ENCODE measurements around the gene LPP.

Gene LPP

DNA sequence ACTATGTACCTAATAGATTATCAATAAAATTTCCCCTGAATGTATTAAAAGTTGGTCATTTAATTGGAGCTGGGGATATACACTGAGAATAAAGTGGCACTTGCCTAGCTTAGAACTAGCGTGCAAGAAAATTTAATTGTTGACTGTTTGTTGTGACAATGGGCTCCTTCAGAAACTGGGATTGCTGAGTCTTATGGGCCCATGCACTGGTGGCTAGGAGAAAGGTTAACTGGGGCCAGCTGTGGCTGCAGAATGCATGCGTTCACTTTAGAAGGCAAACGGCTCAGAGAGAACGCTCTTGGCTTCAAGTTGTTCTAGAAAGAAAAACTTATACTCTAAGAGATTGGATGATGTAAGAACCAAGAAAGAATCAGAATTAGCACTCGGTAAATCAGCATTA is 18.7 kb upstream of the LPP start:
- no peak for DNase-seq (ENCODE audit: low read depth)

DNA sequence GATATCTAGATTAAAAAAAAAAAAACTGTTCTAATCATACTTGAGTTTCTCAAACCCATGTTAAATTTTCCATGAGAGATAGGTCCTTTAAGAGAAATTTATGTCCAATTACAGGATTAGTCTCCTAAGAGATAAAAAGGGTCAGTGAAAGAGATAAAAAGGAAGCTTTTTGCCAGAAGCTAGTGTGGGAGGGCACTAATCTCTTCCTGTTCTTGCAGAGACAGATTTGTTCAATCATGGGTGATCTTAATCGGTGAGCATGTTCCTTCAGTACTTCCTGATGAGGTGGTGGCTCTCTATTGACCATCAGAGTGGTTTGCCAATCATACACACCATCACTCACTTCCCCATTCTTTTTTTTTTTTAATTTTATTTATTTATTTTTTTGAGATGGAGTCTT is 16.9 kb upstream of the LPP start:
- no peak for DNase-seq (ENCODE audit: low read depth)

DNA sequence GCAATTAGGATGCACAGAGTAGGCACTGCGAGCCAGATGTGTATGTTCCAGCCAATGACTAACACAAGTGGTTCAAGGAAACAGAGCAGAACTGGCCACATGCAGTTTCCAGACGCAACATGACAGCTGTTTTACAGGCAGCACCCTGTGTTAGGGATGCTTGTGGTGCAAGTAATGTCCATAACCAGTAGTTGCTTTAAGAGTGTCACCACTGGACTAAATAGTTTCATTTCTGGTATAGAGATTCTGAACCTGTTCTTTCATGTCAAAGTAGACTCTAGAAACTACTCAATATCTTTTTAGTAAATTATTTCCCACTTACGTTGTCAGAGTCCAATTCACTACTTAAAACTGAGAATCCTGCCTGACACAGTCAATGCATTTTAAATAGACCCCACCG is 14.5 kb upstream of the LPP start:
- no peak for DNase-seq (ENCODE audit: low read depth)

DNA sequence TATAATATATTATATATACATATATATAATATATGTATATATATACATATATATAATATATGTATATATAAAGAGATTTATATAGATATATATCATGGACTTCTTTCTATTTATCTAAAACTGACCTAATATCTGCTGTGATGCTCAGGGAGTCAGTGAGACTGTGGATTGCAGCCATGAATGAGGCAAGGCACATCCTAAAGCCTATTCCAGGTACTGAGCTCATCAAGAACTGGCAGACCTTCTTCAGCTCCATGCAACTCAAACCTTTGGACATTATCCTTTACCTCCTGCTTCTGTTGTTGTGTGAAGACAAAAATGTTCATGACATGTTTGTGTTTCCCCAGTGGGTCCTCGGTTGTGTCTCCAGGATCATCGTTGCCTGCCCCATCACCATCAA is 7.7 kb upstream of the LPP start:
- DNase-seq (ENCODE audit: low read depth) = no peak

DNA sequence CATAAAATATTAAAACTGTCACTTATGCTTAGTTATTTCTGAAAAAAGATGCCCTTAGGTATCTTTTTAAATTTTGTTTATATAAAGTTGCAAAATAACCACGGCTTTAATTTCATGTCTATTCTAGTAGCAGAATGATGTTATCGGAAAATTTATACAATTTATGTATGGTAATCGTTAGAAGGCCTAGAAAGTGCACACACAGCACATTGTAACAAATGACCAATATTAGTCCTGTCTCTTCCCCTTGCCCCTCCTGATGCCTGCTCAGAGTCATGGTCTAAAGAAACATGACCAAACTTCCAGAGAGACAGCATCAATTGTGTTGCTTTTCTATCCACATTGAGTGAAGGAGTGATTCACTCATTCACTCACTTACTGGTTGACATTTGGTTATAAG is 6.2 kb upstream of the LPP start:
- DNase-seq (ENCODE audit: low read depth) = no peak

DNA sequence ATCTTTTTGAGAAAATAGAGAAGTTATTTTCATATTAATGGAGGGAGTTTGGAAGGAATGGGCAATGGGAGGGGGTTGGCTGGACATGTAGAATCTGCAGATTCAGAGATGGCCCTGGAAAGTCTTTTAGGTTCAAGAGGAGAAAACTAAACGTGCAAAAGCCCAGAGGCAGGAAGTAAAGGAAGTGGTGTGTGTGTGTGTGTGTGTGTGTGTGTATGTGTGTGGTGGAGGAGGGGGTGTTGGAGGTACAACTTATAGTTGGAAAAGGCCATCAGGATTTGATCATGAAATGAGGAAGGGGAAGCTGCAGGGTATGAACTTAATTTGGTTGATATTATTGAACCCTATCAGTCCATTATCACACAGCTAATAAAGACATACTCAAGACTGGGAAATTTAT is 5.6 kb upstream of the LPP start:
- no peak for DNase-seq (ENCODE audit: low read depth)

DNA sequence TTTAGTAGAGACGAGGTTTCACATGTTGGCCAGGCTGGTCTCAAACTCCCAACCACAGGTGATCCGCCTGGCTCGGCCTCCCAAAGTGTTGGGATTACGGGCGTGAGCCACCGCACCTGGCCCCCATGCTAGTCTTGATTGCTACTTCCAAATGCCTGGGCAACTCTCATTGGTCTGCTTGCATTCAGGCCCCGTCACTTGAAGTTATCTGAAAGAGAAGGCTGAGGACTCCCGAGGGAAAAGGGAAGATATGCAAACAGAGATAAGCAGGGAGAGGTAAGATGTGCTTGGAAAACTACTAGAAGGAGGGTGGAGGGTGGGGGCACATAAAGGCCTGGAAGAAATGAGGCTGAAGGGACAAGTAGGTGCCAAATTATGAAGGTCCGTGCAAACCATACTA is 4.4 kb upstream of the LPP start:
- DNase-seq (ENCODE audit: low read depth) = no peak

DNA sequence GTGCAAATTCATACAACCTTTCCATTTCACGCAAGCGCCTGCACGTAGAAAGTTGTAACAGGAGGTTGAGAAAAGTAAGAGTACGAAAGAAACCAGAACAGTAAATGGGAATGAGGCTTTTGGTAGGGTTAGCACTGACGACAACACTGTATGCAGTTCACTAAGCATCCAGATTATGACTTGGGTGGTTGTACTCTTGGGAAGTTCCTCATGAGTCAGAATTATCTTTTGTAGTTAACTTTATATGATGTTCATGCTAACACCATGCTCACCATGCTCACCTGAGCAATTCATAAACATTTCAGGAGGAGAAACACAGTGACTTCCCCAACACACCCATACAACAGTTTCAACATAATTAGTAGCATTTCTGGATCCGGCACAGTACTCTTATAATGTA is 3.0 kb upstream of the LPP start:
- DNase-seq (ENCODE audit: low read depth) = no peak

DNA sequence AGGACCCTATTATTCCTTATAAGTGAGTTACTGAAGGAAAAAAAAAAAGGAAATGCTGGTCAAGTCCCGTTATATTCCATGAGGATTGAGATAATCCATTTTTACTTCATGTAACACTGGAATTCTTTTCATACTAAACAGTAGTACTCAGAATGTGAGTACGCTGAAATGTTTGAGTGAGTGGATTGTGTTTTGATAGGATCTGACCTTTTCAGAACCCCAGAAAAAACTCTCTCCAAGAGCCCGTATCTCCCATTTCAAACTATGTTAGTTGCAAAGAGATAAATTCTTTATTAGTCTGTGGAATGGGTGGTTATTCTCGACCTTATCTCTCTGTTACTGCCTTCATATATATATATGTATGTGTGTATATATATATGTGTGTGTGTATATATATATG is 2.5 kb upstream of the LPP start:
- DNase-seq (ENCODE audit: low read depth) = no peak

DNA sequence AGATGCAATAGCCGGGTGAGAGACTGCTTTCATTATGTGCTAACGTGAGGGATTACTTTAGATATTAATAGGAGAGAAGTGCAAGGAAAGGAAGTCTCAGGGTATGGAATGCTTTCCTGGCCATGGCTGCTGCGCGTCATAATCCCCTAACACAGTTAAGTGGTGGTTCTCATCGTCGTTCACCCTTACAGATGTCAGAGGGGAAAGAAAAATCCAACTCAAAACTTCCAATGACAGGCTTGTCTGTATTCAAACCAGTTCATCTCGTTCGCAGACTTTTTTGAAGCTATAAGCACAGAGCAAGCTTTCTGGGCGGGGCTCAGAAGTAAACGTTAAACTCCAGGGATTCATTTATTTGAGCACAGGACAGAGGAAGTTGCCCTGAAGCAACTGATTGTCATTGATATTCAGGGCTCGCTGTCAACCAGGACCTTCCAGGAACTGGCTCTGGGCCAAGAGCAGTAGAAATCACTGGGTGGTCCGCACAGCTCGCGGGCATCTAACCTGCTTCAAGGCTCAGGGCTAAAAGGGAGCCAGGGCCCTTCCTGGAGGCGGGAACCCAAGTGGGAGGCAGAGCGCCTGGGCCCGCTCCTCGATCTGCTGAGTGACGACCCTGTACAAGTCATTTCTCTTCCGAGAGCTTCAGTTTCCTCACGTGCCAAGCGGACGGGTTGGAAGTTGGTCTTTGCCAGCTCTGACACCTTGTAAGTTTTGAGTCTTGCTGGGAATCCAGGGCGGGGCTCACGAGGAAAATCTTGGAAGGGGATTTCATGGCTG is 1.1 kb upstream of the LPP start:
- no peak for DNase-seq (ENCODE audit: low read depth)

DNA sequence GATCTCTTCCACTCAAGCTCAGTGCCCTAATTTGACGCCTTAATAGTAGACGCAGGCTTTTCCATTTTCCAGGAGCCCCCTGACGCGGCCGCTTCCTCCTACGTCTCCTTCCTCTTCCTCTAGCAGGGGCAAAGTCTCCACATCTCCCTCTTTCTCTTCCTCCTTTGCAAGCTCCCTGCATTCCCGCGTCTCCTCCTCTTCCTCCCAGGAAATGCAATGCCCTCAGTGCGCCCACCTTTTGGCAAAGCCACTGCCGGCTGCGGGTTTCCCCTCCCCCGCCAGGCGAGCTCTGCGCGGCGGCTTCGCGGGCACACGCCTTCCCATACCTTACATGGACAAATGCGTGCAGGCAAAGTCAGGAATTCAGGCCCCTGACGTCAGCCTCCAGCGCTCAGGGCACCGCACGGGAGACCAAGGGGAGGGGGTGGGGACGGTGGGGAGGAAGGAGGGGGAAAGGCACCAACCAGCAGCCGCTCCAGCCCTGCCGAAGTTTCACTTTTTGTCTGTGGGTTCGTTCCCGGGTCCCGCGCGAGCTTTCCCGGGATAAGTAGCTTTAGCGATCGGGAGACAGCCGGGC is 432 bp upstream of the LPP start:
- DNase-seq (ENCODE audit: low read depth) = no peak

DNA sequence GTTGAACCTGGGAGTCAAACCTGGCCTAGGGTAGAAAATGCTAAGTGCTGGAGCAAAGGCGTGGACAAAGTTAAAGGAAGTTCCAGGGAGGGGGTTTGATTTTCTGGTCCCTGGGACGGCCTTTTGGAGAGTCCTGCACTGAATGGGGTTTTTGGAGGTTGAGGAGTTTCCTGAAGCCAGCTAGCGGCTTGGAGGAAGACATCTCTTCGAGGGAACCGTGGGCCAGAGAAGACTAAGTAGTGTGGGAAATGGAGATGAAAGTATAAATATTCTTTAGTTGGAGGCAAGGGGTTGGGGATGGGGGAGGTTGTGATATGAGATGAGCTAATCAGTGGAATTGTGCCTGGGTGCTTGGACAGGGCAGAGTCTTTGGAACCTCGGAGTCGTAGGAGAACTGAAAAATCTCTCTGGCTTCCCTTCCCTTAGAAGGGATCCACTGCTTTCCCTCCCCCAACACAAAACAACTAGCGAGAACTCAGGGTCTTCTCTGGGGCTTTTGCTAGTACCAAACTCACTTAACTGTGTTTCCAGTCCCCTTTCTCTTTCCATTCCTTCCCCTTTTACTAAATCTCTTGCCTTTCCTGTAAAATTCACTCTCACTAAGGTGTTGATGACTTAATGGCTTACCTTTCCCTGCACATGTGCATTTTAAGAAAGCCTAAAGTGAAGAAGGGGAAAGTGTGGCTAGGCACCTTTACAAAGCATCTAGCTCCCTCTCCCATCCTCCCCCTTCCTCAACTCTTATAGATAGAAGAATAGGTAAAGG is 1.0 kb downstream of the LPP start:
- no peak for DNase-seq (ENCODE audit: low read depth)

DNA sequence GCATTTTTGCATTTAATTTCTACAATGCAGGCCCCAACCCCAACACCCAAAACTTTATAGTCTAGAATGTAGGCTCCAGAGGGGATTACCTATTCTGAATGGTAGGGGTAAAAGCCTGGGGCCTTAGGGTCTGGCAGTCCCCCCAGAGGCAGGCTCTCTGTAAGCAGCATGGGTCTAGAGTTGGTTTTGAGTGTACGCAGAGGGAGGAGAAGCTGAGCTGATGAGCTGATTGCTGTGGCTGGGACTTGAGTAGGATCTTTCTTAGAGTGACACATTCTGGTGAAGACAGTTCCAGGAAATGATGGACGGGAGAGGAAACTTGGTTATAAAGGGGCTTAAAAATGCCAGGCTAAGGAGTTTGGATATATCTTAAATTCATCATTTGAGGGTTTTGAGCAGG is 2.1 kb downstream of the LPP start:
- DNase-seq (ENCODE audit: low read depth) = no peak

DNA sequence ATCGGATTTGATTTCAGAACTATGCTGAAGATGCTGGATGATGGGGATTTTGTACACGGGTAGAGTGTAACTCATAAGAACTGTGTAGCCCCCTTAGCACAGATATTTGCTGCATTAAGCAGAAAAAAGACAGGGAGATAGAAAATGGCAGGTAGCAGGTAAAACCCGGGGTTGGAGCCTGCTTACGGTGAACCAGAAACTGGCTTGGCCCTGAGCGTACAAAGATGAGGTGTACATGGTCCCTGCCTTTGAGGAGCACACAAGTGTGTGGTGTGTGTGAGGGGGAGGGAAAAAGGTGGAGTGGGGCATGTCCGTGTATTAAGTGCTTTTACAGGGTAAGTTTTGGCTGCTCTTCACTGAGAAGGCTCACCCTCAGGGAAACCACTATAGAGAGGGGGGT is 3.5 kb downstream of the LPP start:
- no peak for DNase-seq (ENCODE audit: low read depth)

DNA sequence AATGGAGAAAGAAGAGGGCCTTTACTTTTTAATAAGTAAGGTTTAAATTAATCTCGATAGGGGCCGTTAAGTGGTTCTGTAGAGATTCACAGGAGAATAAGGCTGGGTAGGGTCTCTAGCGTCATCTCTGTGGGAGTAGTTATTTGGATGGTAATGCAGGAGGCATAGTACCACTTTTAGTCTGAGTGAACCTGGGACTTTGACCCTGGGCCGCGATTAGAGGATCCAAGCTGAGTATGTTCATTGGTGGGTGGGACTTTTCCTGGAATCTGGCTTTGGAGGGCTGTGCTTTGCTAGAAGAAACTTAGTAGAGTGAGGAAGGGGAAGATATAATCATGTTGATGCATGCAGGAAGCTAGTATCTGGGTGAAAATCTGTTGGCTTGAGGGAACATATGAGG is 4.0 kb downstream of the LPP start:
- no peak for DNase-seq (ENCODE audit: low read depth)

DNA sequence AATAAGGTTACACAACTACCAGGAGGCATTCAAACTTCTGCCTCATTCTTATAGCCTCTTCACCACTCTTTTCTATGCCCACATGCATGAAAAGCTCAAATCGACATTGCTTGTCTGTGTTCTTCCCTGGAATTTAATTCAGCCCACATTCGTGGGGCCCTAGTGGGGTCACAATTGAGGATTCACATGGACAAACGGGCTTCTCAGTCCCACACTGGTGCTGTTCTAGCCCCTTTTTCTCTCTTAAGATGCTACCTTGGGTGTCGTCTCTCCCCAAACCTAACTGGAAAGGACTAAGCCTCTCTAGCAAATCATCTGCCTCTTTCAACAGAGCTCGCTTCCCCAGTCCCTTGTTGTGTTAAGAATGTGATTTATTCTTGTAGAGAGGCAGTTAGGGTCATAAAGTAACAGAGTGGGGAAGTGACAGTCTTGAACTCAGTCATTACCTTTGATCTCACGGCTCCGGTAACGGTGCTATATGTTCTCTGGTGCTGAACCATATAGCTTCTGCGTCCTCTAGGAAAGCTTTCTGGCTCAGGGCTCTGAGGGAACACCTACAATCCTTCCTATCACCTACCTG is 4.9 kb downstream of the LPP start:
- no peak for DNase-seq (ENCODE audit: low read depth)

DNA sequence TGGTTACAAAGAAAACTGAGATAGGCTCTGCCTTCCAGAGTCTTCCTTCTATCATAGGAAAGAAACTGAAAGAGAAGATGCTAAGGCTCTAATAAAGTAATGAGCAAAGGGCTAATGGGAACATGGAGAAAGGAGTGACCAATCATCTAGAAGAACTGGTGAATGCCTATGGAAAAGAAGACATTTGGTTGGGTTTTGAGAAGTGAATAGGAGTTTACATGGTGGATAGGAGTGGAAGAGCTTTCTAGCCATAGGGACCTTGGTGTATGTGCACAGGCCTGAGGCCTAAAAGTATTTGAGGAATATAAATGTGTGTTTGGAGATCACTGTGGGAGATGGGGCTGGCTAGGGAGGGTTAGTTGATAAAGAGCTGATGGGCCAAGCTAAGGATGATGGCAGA is 6.8 kb downstream of the LPP start:
- DNase-seq (ENCODE audit: low read depth) = no peak

DNA sequence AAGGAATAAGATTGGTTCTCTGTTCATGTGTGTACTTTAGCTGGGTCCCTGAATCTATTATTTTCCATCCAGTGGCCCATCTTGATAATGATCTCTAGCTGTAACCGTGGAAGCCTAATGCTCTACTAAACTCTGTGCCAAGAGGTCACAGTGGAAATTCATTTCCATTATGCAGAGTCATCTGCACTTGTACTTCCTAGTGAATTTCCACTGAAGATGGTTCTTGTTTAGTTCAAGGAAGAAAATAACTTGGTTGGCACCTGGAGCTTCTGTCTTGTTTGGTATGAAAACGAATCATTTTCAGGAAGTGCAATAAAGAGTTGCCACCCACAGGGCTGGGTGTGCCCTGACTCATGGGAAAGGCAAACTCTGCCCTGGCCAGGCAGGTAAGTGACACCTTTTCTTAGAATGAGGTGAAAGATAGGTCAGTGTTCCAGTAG is 10.3 kb downstream of the LPP start:
- no peak for DNase-seq (ENCODE audit: low read depth)

DNA sequence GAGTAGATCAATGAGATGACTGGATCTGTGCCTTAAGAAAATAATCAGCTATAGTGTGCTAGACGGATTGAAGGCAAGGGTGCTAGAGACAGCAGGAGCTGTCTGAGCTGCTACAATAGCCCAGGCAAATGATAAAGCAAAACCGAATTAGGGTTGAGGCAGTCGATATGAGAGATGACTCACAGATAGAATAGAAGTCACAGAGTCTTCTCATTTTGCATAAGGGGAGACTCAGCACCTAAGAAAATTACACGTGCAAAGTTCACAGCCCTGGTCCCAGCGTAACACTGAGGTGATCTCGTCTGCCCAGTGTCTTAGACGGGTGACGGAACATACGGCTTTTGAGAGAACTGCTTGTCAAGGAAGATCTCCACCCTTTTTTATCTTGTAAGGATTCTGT is 11.6 kb downstream of the LPP start:
- no peak for DNase-seq (ENCODE audit: low read depth)

DNA sequence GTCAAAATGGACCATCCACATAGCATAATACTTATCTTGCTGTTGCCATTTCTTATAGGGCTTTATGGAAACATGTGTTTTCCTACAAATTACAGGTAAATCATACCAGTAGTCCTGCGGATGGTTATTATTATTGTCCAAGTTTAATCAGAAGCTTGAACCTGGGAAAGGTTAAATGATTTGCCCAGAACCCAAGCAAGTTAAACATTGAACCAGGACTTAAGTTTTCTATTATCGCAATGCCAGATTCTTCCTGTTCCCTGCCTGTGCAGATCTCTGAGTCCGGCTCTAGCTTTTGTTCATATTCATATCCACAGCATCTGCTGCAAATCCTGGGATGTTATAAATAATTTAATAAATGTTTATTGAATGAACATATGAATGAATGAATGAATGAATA is 12.5 kb downstream of the LPP start:
- DNase-seq (ENCODE audit: low read depth) = no peak

DNA sequence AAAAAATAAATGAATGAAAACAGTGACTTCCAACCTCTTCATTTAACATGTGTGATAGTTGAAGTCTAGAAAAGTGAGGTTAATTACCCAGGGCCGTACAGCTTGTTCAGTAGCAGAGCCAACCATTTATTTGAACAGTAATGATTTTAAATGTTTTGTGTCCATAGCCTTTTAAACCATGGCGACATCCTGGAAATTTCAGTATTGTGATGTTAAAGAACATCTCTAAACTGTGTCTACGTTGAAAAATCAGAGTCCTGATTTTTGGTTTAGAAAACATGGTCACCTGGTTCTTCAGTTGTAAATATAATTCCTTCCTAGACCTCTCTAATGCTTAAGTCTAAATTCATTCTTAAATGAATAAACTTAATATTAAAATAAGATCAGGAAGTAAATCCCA is 14.2 kb downstream of the LPP start:
- DNase-seq (ENCODE audit: low read depth) = no peak

DNA sequence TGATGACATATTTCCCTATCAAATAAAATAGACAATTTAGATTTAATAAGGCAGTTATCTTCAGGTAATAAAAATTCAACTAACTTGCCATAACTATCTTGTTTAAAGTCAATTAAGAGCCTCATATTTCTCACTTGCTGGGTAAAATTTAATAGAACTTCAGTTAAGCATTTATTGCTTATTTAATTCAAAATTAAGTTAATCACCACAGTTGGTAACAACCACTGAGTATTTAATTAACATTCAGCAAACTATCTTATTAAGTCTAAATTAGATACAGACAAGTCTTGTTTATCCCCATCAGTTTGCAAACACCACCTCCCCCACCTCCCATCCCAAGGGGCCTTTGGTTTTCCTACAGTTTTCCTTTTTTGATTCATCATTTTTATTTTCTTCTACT is 14.7 kb downstream of the LPP start:
- no peak for DNase-seq (ENCODE audit: low read depth)

DNA sequence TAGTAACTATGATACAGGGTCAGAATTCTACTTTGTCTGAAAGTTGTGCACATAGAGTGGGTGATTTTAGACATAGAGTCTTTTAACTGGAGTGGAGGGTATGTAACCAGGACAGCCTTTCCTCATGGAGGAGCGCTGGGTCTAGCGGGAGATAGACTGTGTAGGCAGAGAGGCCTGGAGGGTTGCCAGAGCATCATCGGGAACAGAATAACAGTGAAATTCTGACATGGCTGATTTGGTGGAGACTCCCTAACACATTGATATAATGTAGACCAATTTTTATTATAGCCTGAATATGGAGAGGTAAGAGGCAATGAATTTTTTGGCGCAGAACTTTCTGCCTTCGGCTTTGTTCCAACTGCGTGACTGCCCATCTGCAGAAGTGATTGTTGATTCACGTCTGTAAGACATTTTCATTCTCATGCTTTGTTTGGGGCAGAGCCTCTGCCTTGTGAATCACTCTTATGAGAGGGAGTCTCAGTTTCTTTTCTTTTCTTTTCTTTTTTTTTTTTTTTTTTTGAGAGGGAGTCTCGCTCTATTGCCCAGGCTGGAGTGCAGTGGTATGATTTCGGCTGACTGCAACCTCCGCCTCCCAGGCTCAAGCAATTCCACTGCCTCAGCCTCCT is 16.0 kb downstream of the LPP start:
- no peak for DNase-seq (ENCODE audit: low read depth)

All from stimulated activated CD8-positive, alpha-beta memory T cell treated with anti-CD3 and anti-CD28 coated beads, Interleukin-15, amount 100 ng/mL, for 24 hours (primary cell).